Caco-2 (cell line): Measurements from ENCODE around the gene NUDCD3. TPM values are rescaled to one million over a fixed set of nuclear protein-coding genes. Genes with fewer than 3 reads are reported as not detected.

Experiments used
- BruUV-seq: library from RNA; stranded (reverse); fragments of 400-500 nt; replicated peaks from 2 replicates; lab custom pipeline; 2021; lab: Mats Ljungman, UMichigan
- CTCF ChIA-PET: fragments of 300-600 bp; sonication (Branson Sonifier 250); formaldehyde crosslinking; loops from one replicate; lab custom pipeline; 2022; ENCODE audit warnings: antibody characterized with exemption; lab: Charles Lee
- POLR2A ChIA-PET: fragments of 300-600 bp; sonication (Branson Sonifier 250); formaldehyde crosslinking; loops from one replicate; lab custom pipeline; 2022; ENCODE audit warnings: antibody characterized with exemption; lab: Charles Lee
- DNase-seq, 2 experiments: peaks; one replicate each; pipeline versions ENCODE4 v3.0.0 to v3.0.0-alpha.2; 2020 to 2022
- H3K27me3 ChIP-seq: replicated peaks from 2 replicates; pipeline ENCODE4 v1.6.0; 2011; ENCODE audit warnings: low read length; ENCODE audit not compliant: control insufficient read depth, insufficient read depth
- H3K36me3 ChIP-seq: 2 replicates; pipeline ENCODE4 v1.5.1; 2011; ENCODE audit warnings: low read length; ENCODE audit not compliant: control insufficient read depth, insufficient read depth
- H3K4me1 ChIP-seq: fragments of 250-450 bp; sonication (Bioruptor Pico); 2 replicates; pipeline ENCODE4 v1.5.1; 2020; ENCODE audit warnings: mild to moderate bottlenecking
- H3K4me3 ChIP-seq: 2 replicates; pipeline ENCODE4 v1.5.1; 2011; ENCODE audit warnings: low read depth, mild to moderate bottlenecking, control low read depth, low read length
- H3K9me3 ChIP-seq: fragments of 250-450 bp; sonication (Bioruptor Pico); 2 replicates; pipeline ENCODE4 v1.5.1; 2020; ENCODE audit warnings: mild to moderate bottlenecking, moderate library complexity
- H3K27ac Mint-ChIP-seq: one replicate; pipeline ENCODE4 v1.8.0; 2022; ENCODE audit warnings: mixed read lengths; ENCODE audit not compliant: unreplicated experiment
- H3K27me3 Mint-ChIP-seq: one replicate; pipeline ENCODE4 v1.8.0; 2022; ENCODE audit warnings: mixed read lengths; ENCODE audit not compliant: insufficient read depth, unreplicated experiment
- H3K36me3 Mint-ChIP-seq: one replicate; pipeline ENCODE4 v1.8.0; 2022; ENCODE audit warnings: mild to moderate bottlenecking, mixed read lengths; ENCODE audit not compliant: insufficient read depth, unreplicated experiment
- H3K4me1 Mint-ChIP-seq: one replicate; pipeline ENCODE4 v1.8.0; 2022; ENCODE audit warnings: low read depth, mixed read lengths; ENCODE audit not compliant: unreplicated experiment
- H3K4me3 Mint-ChIP-seq: one replicate; pipeline ENCODE4 v1.8.0; 2022; ENCODE audit warnings: mild to moderate bottlenecking, moderate library complexity, mixed read lengths; ENCODE audit not compliant: unreplicated experiment
- H3K9me3 Mint-ChIP-seq: one replicate; pipeline ENCODE4 v1.8.0; 2022; ENCODE audit warnings: mixed read lengths; ENCODE audit not compliant: unreplicated experiment
- CTCF ChIP-seq, 2 experiments: fragments of 200-600 bp in 1 of 2; IDR thresholded peaks; 1 replicate in 1 of 2; 2 replicates in 1 of 2; pipeline versions ENCODE4 v1.5.1 to v1.8.0; 2011 to 2022; ENCODE audit warnings: antibody characterized with exemption in 1 of 2, control low read depth in 1 of 2, inconsistent platforms in 1 of 2, low read depth in 1 of 2, low read length in 1 of 2, mild to moderate bottlenecking in 1 of 2, moderate library complexity in 1 of 2; ENCODE audit not compliant: insufficient read depth in 1 of 2, severe bottlenecking in 1 of 2, unreplicated experiment in 1 of 2
- intact Hi-C: fragments of 100-400 bp; cut with micrococcal nuclease; formaldehyde crosslinking; loops from one replicate; pipeline ENCODE4 v1.10.0; 2022; ENCODE audit not compliant: unreplicated experiment
- total RNA-seq: library from RNA; stranded (reverse); gene quantifications from 2 replicates; pipeline ENCODE4 v1.2.3, GENCODE V29; 2022

The NUDCD3 gene
- total RNA-seq, 1 experiment from 2014 or later, result 116 TPM

- 0 out of 2 replicates have a peak, but pooled peaks cover under 1% of the 10 kb centered on the region for H3K9me3 ChIP-seq
- no peaks in the 10 kb centered on the region; the same call in 1 of the 2 replicates for H3K36me3 ChIP-seq
- Mint-ChIP-seq H3K9me3 (no peaks in the 10 kb centered on the region), H3K36me3 (peaks cover 5% of the 10 kb centered on the region), H3K27ac (no peak overlapping the region), H3K27me3 (no peaks in the 10 kb centered on the region), H3K4me3 (no peak overlapping the region), H3K4me1 (peaks cover 6% of the 10 kb centered on the region)
- DNase-seq, result no peak
- no peaks in the 10 kb centered on the region for H3K27me3 ChIP-seq
- intact Hi-C loops, result loop anchor here (1.0 kb wide), 1 partner anchor 48 kb away; no protein-coding TSS in a partner anchor
- ChIA-PET POLR2A (no interaction called here), CTCF (no interaction called here)
- no peak overlapping the region for H3K4me3 ChIP-seq
- no TSS peak for BruUV-seq
- TF ChIP-seq CTCF (IDR thresholded peaks at IDR 0.05; ENCODE audit: insufficient read depth in 1 of 2, low read depth in 1 of 2, low read length in 1 of 2, severe bottlenecking in 1 of 2, unreplicated experiment in 1 of 2), result no peak
- H3K4me1 ChIP-seq, result no peaks in the 10 kb centered on the region
Observed at GRCh38 chr7:44530990-44531389, 40.5 kb upstream of the NUDCD3 start.

- Mint-ChIP-seq H3K27me3 (no peaks in the 10 kb centered on the region), H3K9me3 (peaks cover 10% of the 10 kb centered on the region), H3K36me3 (no peaks in the 10 kb centered on the region), H3K4me3 (no peak overlapping the region), H3K27ac (no peak overlapping the region), H3K4me1 (no peaks in the 10 kb centered on the region)
- Histone ChIP-seq H3K27me3 (no peaks in the 10 kb centered on the region), H3K4me1 (no peaks in the 10 kb centered on the region), H3K36me3 (no peaks in the 10 kb centered on the region; the same call in 1 of the 2 replicates), H3K4me3 (no peak overlapping the region), H3K9me3 (0 out of 2 replicates have a peak, but pooled peaks cover 16% of the 10 kb centered on the region)
- ChIA-PET CTCF (no interaction called here), POLR2A (no interaction called here)
- no peak for TF ChIP-seq CTCF (IDR thresholded peaks at IDR 0.05; ENCODE audit: insufficient read depth in 1 of 2, low read depth in 1 of 2, low read length in 1 of 2, severe bottlenecking in 1 of 2, unreplicated experiment in 1 of 2)
- DNase-seq, result no peak
- no TSS peak for BruUV-seq
- intact Hi-C loops, result no loop called here
Observed at GRCh38 chr7:44524811-44525388, 34.4 kb upstream of the NUDCD3 start.

- no peak for TF ChIP-seq CTCF (IDR thresholded peaks at IDR 0.05; ENCODE audit: insufficient read depth in 1 of 2, low read depth in 1 of 2, low read length in 1 of 2, severe bottlenecking in 1 of 2, unreplicated experiment in 1 of 2)
- no peaks in the 10 kb centered on the region for H3K4me1 ChIP-seq
- intact Hi-C loops, result no loop called here
- H3K9me3 Mint-ChIP-seq, result peaks cover 10% of the 10 kb centered on the region
- no peak overlapping the region for H3K4me3 ChIP-seq
- H3K27ac Mint-ChIP-seq, result no peak overlapping the region
- no peaks in the 10 kb centered on the region for H3K27me3 ChIP-seq
- no peaks in the 10 kb centered on the region for H3K36me3 Mint-ChIP-seq
- no TSS peak for BruUV-seq
- no peak overlapping the region for H3K4me3 Mint-ChIP-seq
- H3K27me3 Mint-ChIP-seq, result no peaks in the 10 kb centered on the region
- no peak for DNase-seq
- H3K9me3 ChIP-seq, result 0 out of 2 replicates have a peak, but pooled peaks cover 16% of the 10 kb centered on the region
- H3K36me3 ChIP-seq, result no peaks in the 10 kb centered on the region; the same call in 1 of the 2 replicates
- CTCF ChIA-PET, result no interaction called here
- POLR2A ChIA-PET, result no interaction called here
- no peaks in the 10 kb centered on the region for H3K4me1 Mint-ChIP-seq
Observed at GRCh38 chr7:44522315-44522714, 31.9 kb upstream of the NUDCD3 start.
